SK-N-SH treated with all-trans-retinoic acid at 6 μM for 48 hours (cell line): ENCODE results near the gene SLX4IP.

Experiments used
- ARNTL ChIP-seq: fragments of 450-650 bp; formaldehyde crosslinking; IDR thresholded peaks from 2 replicates; pipeline ENCODE4 v1.5.0; 2020; ENCODE audit warnings: low read depth, mild to moderate bottlenecking, moderate library complexity, borderline replicate concordance
- CSRNP3 ChIP-seq: fragments of 250-450 bp; sonication (Bioruptor Pico); IDR thresholded peaks from 2 replicates; pipeline ENCODE4 v1.5.1; 2021; ENCODE audit warnings: mild to moderate bottlenecking, moderate library complexity
- ESRRG ChIP-seq: fragments of 250-450 bp; sonication (Bioruptor Pico); IDR thresholded peaks from 2 replicates; pipeline ENCODE4 v1.6.1; 2021; ENCODE audit warnings: mild to moderate bottlenecking
- PPARA ChIP-seq: fragments of 250-450 bp; sonication (Bioruptor Pico); IDR thresholded peaks from 2 replicates; pipeline ENCODE4 v1.5.0; 2020; ENCODE audit warnings: mild to moderate bottlenecking, borderline replicate concordance
- RARB ChIP-seq: fragments of 250-450 bp; sonication (Bioruptor Pico); IDR thresholded peaks from 2 replicates; pipeline ENCODE4 v1.8.0; 2021; ENCODE audit warnings: mild to moderate bottlenecking, moderate library complexity
- SNAI2 ChIP-seq: fragments of 250-450 bp; sonication (Bioruptor Pico); IDR thresholded peaks from 2 replicates; pipeline ENCODE4 v1.5.0; 2020; ENCODE audit warnings: mild to moderate bottlenecking, moderate library complexity
- TCF4 ChIP-seq: fragments of 250-450 bp; sonication (Bioruptor Pico); IDR thresholded peaks from 2 replicates; pipeline ENCODE4 v1.8.0; 2021; ENCODE audit warnings: mild to moderate bottlenecking, moderate library complexity, borderline replicate concordance
- ZC3H10 ChIP-seq: fragments of 250-450 bp; sonication (Bioruptor Pico); IDR thresholded peaks from 2 replicates; pipeline ENCODE4 v1.5.1; 2021; ENCODE audit warnings: mild to moderate bottlenecking, moderate library complexity
- ZFP3 ChIP-seq: fragments of 250-450 bp; sonication (Bioruptor Pico); IDR thresholded peaks from 2 replicates; pipeline ENCODE4 v1.5.0; 2020; ENCODE audit warnings: mild to moderate bottlenecking, moderate library complexity
- ZFP30 ChIP-seq: fragments of 450-650 bp; formaldehyde crosslinking; IDR thresholded peaks from 2 replicates; pipeline ENCODE4 v1.5.0; 2022; ENCODE audit warnings: mild to moderate bottlenecking, moderate library complexity
- ZNF565 ChIP-seq: fragments of 450-650 bp; formaldehyde crosslinking; conservative IDR thresholded peaks from 2 replicates; pipeline ENCODE4 v1.5.0; 2020; ENCODE audit warnings: low read depth, mild to moderate bottlenecking, moderate library complexity
- ZNF8 ChIP-seq: fragments of 450-650 bp; formaldehyde crosslinking; IDR thresholded peaks from 2 replicates; pipeline ENCODE4 v1.5.0; 2020; ENCODE audit warnings: mild to moderate bottlenecking, moderate library complexity

GRCh38 chr20:10609770-10610169 lies 174.7 kb downstream of the SLX4IP start:
- TF ChIP-seq SNAI2 (CRISPR knock-in tag) (no peak), CSRNP3 (CRISPR knock-in tag) (no peak), ZNF8 (CRISPR knock-in tag) (no peak), ZFP3 (CRISPR knock-in tag) (no peak), RARB (no peak), PPARA (CRISPR knock-in tag) (no peak), ESRRG (CRISPR knock-in tag) (no peak), TCF4 (CRISPR knock-in tag) (no peak), ZFP30 (CRISPR knock-in tag) (no peak), ZNF565 (no peak), ZC3H10 (no peak), ARNTL (CRISPR knock-in tag) (no peak)
